Keratinocyte (primary cell): ENCODE measurements around the gene DNAI7.

Experiments used
- CTCF ChIP-seq, 3 experiments: IDR thresholded peaks in 1 of 3; conservative IDR thresholded peaks in 1 of 3; optimal IDR thresholded peaks in 1 of 3; 2 replicates in 2 of 3; 3 replicates in 1 of 3; pipeline versions ENCODE3 to v1.5.1; 2011; ENCODE audit warnings: low read length in 3 of 3, mild to moderate bottlenecking in 3 of 3, moderate library complexity in 2 of 3, control low read depth in 1 of 3, inconsistent platforms in 1 of 3; ENCODE audit not compliant: insufficient read depth in 2 of 3; ENCODE audit errors: extremely low read depth in 1 of 3
- EZH2 ChIP-seq: IDR thresholded peaks from one replicate; pipeline ENCODE4 v1.6.1; 2012; ENCODE audit warnings: inconsistent platforms, mild to moderate bottlenecking, low read length, moderate library complexity

GRCh38 chr12:25083211-25083610 is 111.7 kb downstream of the DNAI7 start:
- TF ChIP-seq CTCF (optimal IDR thresholded peaks at IDR 0.05 in 1 of 3, IDR thresholded peaks at IDR 0.05 in 1 of 3, conservative IDR thresholded peaks at IDR 0.05 in 1 of 3; ENCODE audit: extremely low read depth in 1 of 3, insufficient read depth in 2 of 3, low read length in 3 of 3) (no peak), EZH2 (no peak)
